HL-60 (cell line): ENCODE data around the gene TOX2.

ENCODE experiments used
- CTCF ChIP-seq: IDR thresholded peaks from one replicate; pipeline ENCODE4 v1.5.1; 2011; ENCODE audit warnings: low read length, control low read depth, inconsistent platforms; ENCODE audit not compliant: insufficient read depth
- POLR2AphosphoS5 ChIP-seq: IDR thresholded peaks from 2 replicates; pipeline ENCODE4 v1.6.1; 2012; ENCODE audit warnings: low read depth

- TF ChIP-seq CTCF (no peak), POLR2AphosphoS5 (no peak)
These were observed 114.5 kb downstream of the TOX2 start for GRCh38 chr20:44028868-44029847.
